Hematopoietic multipotent progenitor cell (in vitro differentiated cells): ENCODE results near the gene GABBR2. TPM values are rescaled to one million over a fixed set of nuclear protein-coding genes. Genes with fewer than 3 reads are reported as not detected.

ENCODE experiments used
- DNase-seq, 3 donors: peaks; one replicate each; pipeline ENCODE4 v3.0.0-alpha.2; 2011 to 2015; ENCODE audit warnings: low read depth in 2 of 3, low spot score in 2 of 3
- total RNA-seq: library from RNA; depleted of rRNA; stranded (reverse); fragments of >200 nt; gene quantifications from one replicate; pipeline ENCODE4 v1.2.3, GENCODE V29; 2012

The GABBR2 gene
- total RNA-seq, 1 donor = not detected

GRCh38 chr9:98381311-98382103 is 327.2 kb downstream of the GABBR2 start:
- DNase-seq = no peak

GRCh38 chr9:98380065-98380681 is 328.6 kb downstream of the GABBR2 start:
- DNase-seq = no peak

- DNase-seq = no peak
Measured at GRCh38 chr9:98379572-98379971, 329.2 kb downstream of the GABBR2 start.

GRCh38 chr9:98378794-98379193 is 329.9 kb downstream of the GABBR2 start:
- no peak for DNase-seq

- DNase-seq = no peak
Measured at GRCh38 chr9:98378206-98378780, 330.4 kb downstream of the GABBR2 start.

GRCh38 chr9:98375138-98375726 is 333.5 kb downstream of the GABBR2 start:
- no peak for DNase-seq

GRCh38 chr9:98374385-98375051 is 334.2 kb downstream of the GABBR2 start:
- DNase-seq = no peak

- DNase-seq = no peak
Measured at GRCh38 chr9:98373609-98374008, 335.1 kb downstream of the GABBR2 start.

- no peak for DNase-seq
Measured at GRCh38 chr9:98372077-98372836, 336.5 kb downstream of the GABBR2 start.

GRCh38 chr9:98370976-98371315 is 337.8 kb downstream of the GABBR2 start:
- no peak for DNase-seq

GRCh38 chr9:98370300-98370975 is 338.3 kb downstream of the GABBR2 start:
- no peak for DNase-seq

- DNase-seq = no peak
Measured at GRCh38 chr9:98369896-98370295, 338.8 kb downstream of the GABBR2 start.

- no peak for DNase-seq
Measured at GRCh38 chr9:98369471-98369870, 339.3 kb downstream of the GABBR2 start.

- DNase-seq = no peak
Measured at GRCh38 chr9:98369066-98369425, 339.7 kb downstream of the GABBR2 start.

- no peak for DNase-seq
Measured at GRCh38 chr9:98368366-98369065, 340.2 kb downstream of the GABBR2 start.

GRCh38 chr9:98367923-98368322 is 340.8 kb downstream of the GABBR2 start:
- DNase-seq = no peak

- no peak for DNase-seq
Measured at GRCh38 chr9:98367371-98367900, 341.3 kb downstream of the GABBR2 start.

- no peak for DNase-seq
Measured at GRCh38 chr9:98365781-98366180, 343.0 kb downstream of the GABBR2 start.

- peak in 1 of 3 donors; percentile 33 for DNase-seq
Measured at GRCh38 chr9:98365227-98365669, 343.5 kb downstream of the GABBR2 start.
